ENCODE measurements around the gene TMEM35B.
"Not testable (repeated sequence)": the region's sequence is repeated elsewhere in the genome, so short reads cannot be mapped to it uniquely, and the experiment has no call there.

DNA sequence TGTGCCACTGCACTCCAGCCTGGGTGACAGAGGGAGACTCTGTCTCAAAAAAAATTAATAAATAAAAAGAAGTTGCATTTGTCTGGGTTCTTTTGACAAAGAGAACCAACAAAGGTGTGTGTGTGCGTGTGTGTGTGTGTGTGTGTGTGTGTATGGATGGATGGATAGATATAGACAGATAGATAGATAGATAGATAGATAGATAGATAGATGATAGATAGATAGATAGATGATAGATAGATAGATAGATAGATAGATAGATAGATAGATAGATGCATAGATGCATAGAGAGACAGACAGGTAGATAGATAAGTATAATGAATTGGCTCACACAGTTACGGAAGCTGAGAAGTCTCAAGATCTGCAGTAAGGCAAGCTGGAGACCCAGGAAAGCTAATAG, 43.3 kb downstream of the TMEM35B start:
- TF ChIP-seq, protein P1, sequence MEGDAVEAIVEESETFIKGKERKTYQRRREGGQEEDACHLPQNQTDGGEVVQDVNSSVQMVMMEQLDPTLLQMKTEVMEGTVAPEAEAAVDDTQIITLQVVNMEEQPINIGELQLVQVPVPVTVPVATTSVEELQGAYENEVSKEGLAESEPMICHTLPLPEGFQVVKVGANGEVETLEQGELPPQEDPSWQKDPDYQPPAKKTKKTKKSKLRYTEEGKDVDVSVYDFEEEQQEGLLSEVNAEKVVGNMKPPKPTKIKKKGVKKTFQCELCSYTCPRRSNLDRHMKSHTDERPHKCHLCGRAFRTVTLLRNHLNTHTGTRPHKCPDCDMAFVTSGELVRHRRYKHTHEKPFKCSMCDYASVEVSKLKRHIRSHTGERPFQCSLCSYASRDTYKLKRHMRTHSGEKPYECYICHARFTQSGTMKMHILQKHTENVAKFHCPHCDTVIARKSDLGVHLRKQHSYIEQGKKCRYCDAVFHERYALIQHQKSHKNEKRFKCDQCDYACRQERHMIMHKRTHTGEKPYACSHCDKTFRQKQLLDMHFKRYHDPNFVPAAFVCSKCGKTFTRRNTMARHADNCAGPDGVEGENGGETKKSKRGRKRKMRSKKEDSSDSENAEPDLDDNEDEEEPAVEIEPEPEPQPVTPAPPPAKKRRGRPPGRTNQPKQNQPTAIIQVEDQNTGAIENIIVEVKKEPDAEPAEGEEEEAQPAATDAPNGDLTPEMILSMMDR (IDR thresholded peaks at IDR 0.05; ENCODE audit: insufficient read depth, low read depth, low read length), result not testable (repeated sequence)
- not testable (repeated sequence) for TF ChIP-seq EZH2 (IDR thresholded peaks at IDR 0.05; ENCODE audit: insufficient read depth, low read length)

All from astrocyte (in vitro differentiated cells and primary cell).